HEK293 (cell line): ENCODE measurements around the gene CHERP.
A peak's percentile ranks its signal among the peaks of the same experiment; 100 is the strongest.

Experiments used
- GLIS1 ChIP-seq: fragments of 450-650 bp; formaldehyde crosslinking; IDR thresholded peaks from 2 replicates; pipeline ENCODE4 v1.5.1; 2016; ENCODE audit warnings: missing biosample characterization, missing genetic modification characterization
- GLIS2 ChIP-seq: fragments of 450-650 bp; formaldehyde crosslinking; IDR thresholded peaks from 2 replicates; pipeline ENCODE4 v1.5.1; 2016; ENCODE audit warnings: missing biosample characterization, missing genetic modification characterization
- IKZF3 ChIP-seq: fragments of 450-650 bp; IDR thresholded peaks from 2 replicates; pipeline ENCODE4 v1.5.0; 2018; ENCODE audit warnings: missing biosample characterization, mild to moderate bottlenecking, missing genetic modification characterization, moderate library complexity
- KLF1 ChIP-seq: fragments of 450-650 bp; formaldehyde crosslinking; IDR thresholded peaks from 2 replicates; pipeline ENCODE4 v1.5.1; 2016; ENCODE audit warnings: missing biosample characterization, missing genetic modification characterization
- KLF16 ChIP-seq: fragments of 450-650 bp; formaldehyde crosslinking; IDR thresholded peaks from 2 replicates; pipeline ENCODE4 v1.5.1; 2017; ENCODE audit warnings: missing biosample characterization, missing genetic modification characterization
- KLF9 ChIP-seq: fragments of 450-650 bp; formaldehyde crosslinking; IDR thresholded peaks from 2 replicates; pipeline ENCODE4 v1.5.1; 2016; ENCODE audit warnings: missing biosample characterization, missing genetic modification characterization, low read depth
- PRDM4 ChIP-seq: fragments of 450-650 bp; formaldehyde crosslinking; IDR thresholded peaks from 2 replicates; pipeline ENCODE4 v1.5.1; 2017; ENCODE audit warnings: missing biosample characterization, missing genetic modification characterization
- SP2 ChIP-seq: fragments of 450-650 bp; formaldehyde crosslinking; IDR thresholded peaks from 2 replicates; pipeline ENCODE4 v1.5.1; 2016; ENCODE audit warnings: missing biosample characterization, missing genetic modification characterization
- SP3 ChIP-seq: fragments of 450-650 bp; formaldehyde crosslinking; IDR thresholded peaks from 2 replicates; pipeline ENCODE4 v1.5.1; 2016; ENCODE audit warnings: missing biosample characterization, missing genetic modification characterization
- SP7 ChIP-seq: fragments of 450-650 bp; formaldehyde crosslinking; IDR thresholded peaks from 2 replicates; pipeline ENCODE4 v1.5.1; 2016; ENCODE audit warnings: missing biosample characterization, missing genetic modification characterization
- YY2 ChIP-seq: fragments of 450-650 bp; formaldehyde crosslinking; IDR thresholded peaks from 2 replicates; pipeline ENCODE4 v1.5.1; 2016; ENCODE audit warnings: missing biosample characterization, missing genetic modification characterization
- ZBTB17 ChIP-seq: fragments of 450-650 bp; formaldehyde crosslinking; IDR thresholded peaks from 2 replicates; pipeline ENCODE4 v1.5.1; 2016; ENCODE audit warnings: missing biosample characterization, missing genetic modification characterization
- ZEB2 ChIP-seq: fragments of 450-650 bp; formaldehyde crosslinking; IDR thresholded peaks from 2 replicates; pipeline ENCODE4 v1.5.1; 2016; ENCODE audit warnings: missing biosample characterization, missing genetic modification characterization
- ZFP41 ChIP-seq: fragments of 450-650 bp; formaldehyde crosslinking; IDR thresholded peaks from 2 replicates; pipeline ENCODE4 v1.5.1; 2016; ENCODE audit warnings: missing biosample characterization, missing genetic modification characterization, borderline replicate concordance
- ZIC2 ChIP-seq: fragments of 450-650 bp; formaldehyde crosslinking; IDR thresholded peaks from 2 replicates; pipeline ENCODE4 v1.5.1; 2016; ENCODE audit warnings: missing biosample characterization, missing genetic modification characterization
- ZNF133 ChIP-seq: fragments of 450-650 bp; formaldehyde crosslinking; IDR thresholded peaks from 2 replicates; pipeline ENCODE4 v1.5.1; 2016; ENCODE audit warnings: missing biosample characterization, missing genetic modification characterization
- ZNF488 ChIP-seq: fragments of 450-650 bp; formaldehyde crosslinking; IDR thresholded peaks from 2 replicates; pipeline ENCODE4 v1.5.1; 2016; ENCODE audit warnings: missing biosample characterization, missing genetic modification characterization
- ZNF544 ChIP-seq: fragments of 450-650 bp; formaldehyde crosslinking; IDR thresholded peaks from 2 replicates; pipeline ENCODE4 v1.5.0; 2017; ENCODE audit warnings: missing biosample characterization, missing genetic modification characterization
- ZNF600 ChIP-seq: fragments of 450-650 bp; formaldehyde crosslinking; IDR thresholded peaks from 2 replicates; pipeline ENCODE4 v1.5.1; 2016; ENCODE audit warnings: missing biosample characterization, missing genetic modification characterization
- ZNF623 ChIP-seq: fragments of 450-650 bp; formaldehyde crosslinking; IDR thresholded peaks from 2 replicates; pipeline ENCODE4 v1.5.1; 2016; ENCODE audit warnings: missing biosample characterization, missing genetic modification characterization
- ZNF660 ChIP-seq: fragments of 450-650 bp; IDR thresholded peaks from 2 replicates; pipeline ENCODE4 v1.5.1; 2018; ENCODE audit warnings: missing biosample characterization, mild to moderate bottlenecking, missing genetic modification characterization
- TF ChIP-seq, protein P1 (sequence below): IDR thresholded peaks from 2 replicates; pipeline ENCODE4 v1.6.1; 2011; ENCODE audit warnings: mild to moderate bottlenecking, low read depth, low read length, borderline replicate concordance
- TF ChIP-seq, protein P2 (sequence below): fragments of 450-650 bp; formaldehyde crosslinking; conservative IDR thresholded peaks from 2 replicates; pipeline ENCODE4 v1.5.1; 2016; ENCODE audit warnings: low read depth, missing biosample characterization, missing genetic modification characterization
- TF ChIP-seq, protein P3 (sequence below): fragments of 450-650 bp; formaldehyde crosslinking; IDR thresholded peaks from 2 replicates; pipeline ENCODE4 v1.5.1; 2016; ENCODE audit warnings: missing biosample characterization, missing genetic modification characterization
- TF ChIP-seq, protein P4 (sequence below): fragments of 450-650 bp; formaldehyde crosslinking; IDR thresholded peaks from 2 replicates; pipeline ENCODE4 v1.5.1; 2017; ENCODE audit warnings: missing biosample characterization, missing genetic modification characterization

The CHERP gene

DNA sequence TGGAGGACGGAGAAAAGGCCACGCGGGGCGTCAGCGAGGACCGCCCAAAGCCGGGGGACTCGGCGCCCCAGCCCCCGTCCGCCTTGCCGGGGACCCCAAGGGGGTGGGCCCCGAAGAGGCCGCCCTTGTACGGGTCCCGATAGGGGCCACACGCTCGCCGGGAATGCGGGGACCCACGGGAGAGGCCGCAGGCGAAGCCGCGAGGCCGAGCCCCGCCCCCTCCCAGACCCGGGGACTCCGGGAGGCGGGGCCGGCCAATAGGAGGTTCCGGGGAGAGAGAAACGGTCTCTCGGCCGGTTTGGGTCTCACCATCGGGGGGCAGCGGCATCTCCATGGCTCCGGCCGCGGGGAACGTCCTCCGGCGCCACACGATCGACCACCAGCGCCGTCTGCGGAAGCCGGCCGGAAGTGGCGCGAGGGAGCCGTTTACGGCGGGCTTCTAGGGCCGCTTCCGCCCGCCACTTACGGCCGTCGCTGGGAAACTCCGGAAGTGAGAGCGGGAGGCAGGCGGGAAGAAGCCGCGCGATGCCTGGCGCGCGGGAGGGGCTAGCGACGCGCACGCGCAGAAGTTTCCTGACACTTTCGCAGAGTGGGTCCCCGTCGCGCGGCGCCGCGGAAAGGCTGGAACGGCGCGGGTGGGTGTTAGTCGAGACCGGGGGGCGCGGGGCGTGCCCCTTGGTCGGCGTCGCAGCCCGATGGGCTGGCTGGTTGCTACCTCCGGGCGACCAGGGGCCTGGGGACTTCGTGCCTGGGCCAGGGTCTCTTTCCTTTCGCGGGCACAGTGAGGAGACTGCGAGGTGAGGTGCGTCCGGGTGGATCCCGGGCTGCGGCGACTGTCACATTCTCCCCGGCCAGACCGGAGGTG, at the start of gene CHERP (continued):
- TF ChIP-seq ZNF544 (tag by site-specific recombination) (no peak), SP2 (tag by site-specific recombination) (peak; percentile 89), KLF9 (tag by site-specific recombination) (peak; percentile 91), ZFP41 (tag by site-specific recombination) (no peak), ZIC2 (tag by site-specific recombination) (peak; percentile 37; the same call in 1 of the 2 replicates), ZNF133 (tag by site-specific recombination) (peak; percentile 13; the same call in 1 of the 2 replicates), ZBTB17 (tag by site-specific recombination) (no peak), ZNF600 (peak; percentile 54), YY2 (tag by site-specific recombination) (peak; percentile 19; the same call in 1 of the 2 replicates), GLIS2 (tag by site-specific recombination) (peak; percentile 79), ZEB2 (0 out of 2 replicates have a peak, but pooled peaks have one; percentile 23), GLIS1 (tag by site-specific recombination) (peak; percentile 75), IKZF3 (tag by site-specific recombination) (no peak), ZNF623 (tag by site-specific recombination) (no peak), PRDM4 (tag by site-specific recombination) (peak; percentile 27; the same call in 1 of the 2 replicates), KLF16 (tag by site-specific recombination) (peak; percentile 67; the same call in 1 of the 2 replicates), SP3 (tag by site-specific recombination) (peak; percentile 86), SP7 (tag by site-specific recombination) (peak; percentile 54; the same call in 1 of the 2 replicates), ZNF488 (no peak), KLF1 (tag by site-specific recombination) (peak; percentile 30; the same call in 1 of the 2 replicates), ZNF660 (tag by site-specific recombination) (peak; percentile 17; the same call in 1 of the 2 replicates)
- TF ChIP-seq, protein P1, sequence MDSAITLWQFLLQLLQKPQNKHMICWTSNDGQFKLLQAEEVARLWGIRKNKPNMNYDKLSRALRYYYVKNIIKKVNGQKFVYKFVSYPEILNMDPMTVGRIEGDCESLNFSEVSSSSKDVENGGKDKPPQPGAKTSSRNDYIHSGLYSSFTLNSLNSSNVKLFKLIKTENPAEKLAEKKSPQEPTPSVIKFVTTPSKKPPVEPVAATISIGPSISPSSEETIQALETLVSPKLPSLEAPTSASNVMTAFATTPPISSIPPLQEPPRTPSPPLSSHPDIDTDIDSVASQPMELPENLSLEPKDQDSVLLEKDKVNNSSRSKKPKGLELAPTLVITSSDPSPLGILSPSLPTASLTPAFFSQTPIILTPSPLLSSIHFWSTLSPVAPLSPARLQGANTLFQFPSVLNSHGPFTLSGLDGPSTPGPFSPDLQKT, result peak; percentile 97
- TF ChIP-seq, protein P2, sequence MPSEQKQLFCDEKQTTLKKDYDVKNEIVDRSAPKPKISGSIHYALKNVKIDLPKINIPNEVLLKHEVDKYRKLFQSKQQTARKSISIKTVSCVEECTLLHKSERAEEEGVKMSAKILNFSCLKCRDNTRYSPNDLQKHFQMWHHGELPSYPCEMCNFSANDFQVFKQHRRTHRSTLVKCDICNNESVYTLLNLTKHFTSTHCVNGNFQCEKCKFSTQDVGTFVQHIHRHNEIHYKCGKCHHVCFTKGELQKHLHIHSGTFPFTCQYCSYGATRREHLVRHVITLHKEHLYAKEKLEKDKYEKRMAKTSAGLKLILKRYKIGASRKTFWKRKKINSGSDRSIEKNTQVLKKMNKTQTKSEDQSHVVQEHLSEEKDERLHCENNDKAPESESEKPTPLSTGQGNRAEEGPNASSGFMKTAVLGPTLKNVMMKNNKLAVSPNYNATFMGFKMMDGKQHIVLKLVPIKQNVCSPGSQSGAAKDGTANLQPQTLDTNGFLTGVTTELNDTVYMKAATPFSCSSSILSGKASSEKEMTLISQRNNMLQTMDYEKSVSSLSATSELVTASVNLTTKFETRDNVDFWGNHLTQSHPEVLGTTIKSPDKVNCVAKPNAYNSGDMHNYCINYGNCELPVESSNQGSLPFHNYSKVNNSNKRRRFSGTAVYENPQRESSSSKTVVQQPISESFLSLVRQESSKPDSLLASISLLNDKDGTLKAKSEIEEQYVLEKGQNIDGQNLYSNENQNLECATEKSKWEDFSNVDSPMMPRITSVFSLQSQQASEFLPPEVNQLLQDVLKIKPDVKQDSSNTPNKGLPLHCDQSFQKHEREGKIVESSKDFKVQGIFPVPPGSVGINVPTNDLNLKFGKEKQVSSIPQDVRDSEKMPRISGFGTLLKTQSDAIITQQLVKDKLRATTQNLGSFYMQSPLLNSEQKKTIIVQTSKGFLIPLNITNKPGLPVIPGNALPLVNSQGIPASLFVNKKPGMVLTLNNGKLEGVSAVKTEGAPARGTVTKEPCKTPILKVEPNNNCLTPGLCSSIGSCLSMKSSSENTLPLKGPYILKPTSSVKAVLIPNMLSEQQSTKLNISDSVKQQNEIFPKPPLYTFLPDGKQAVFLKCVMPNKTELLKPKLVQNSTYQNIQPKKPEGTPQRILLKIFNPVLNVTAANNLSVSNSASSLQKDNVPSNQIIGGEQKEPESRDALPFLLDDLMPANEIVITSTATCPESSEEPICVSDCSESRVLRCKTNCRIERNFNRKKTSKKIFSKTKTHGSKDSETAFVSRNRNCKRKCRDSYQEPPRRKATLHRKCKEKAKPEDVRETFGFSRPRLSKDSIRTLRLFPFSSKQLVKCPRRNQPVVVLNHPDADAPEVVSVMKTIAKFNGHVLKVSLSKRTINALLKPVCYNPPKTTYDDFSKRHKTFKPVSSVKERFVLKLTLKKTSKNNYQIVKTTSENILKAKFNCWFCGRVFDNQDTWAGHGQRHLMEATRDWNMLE, result peak; percentile 78
- TF ChIP-seq, protein P3, sequence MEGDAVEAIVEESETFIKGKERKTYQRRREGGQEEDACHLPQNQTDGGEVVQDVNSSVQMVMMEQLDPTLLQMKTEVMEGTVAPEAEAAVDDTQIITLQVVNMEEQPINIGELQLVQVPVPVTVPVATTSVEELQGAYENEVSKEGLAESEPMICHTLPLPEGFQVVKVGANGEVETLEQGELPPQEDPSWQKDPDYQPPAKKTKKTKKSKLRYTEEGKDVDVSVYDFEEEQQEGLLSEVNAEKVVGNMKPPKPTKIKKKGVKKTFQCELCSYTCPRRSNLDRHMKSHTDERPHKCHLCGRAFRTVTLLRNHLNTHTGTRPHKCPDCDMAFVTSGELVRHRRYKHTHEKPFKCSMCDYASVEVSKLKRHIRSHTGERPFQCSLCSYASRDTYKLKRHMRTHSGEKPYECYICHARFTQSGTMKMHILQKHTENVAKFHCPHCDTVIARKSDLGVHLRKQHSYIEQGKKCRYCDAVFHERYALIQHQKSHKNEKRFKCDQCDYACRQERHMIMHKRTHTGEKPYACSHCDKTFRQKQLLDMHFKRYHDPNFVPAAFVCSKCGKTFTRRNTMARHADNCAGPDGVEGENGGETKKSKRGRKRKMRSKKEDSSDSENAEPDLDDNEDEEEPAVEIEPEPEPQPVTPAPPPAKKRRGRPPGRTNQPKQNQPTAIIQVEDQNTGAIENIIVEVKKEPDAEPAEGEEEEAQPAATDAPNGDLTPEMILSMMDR (tag by site-specific recombination), result peak; percentile 17; the same call in 1 of the 2 replicates
- TF ChIP-seq, protein P4, sequence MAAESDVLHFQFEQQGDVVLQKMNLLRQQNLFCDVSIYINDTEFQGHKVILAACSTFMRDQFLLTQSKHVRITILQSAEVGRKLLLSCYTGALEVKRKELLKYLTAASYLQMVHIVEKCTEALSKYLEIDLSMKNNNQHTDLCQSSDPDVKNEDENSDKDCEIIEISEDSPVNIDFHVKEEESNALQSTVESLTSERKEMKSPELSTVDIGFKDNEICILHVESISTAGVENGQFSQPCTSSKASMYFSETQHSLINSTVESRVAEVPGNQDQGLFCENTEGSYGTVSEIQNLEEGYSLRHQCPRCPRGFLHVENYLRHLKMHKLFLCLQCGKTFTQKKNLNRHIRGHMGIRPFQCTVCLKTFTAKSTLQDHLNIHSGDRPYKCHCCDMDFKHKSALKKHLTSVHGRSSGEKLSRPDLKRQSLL, result peak; percentile 66; the same call in 1 of the 2 replicates
